GM18951 (cell line): ENCODE results near the gene ANKRD44.

Source experiments
- POLR2A ChIP-seq: IDR thresholded peaks from 4 replicates; pipeline ENCODE4 v1.6.1; 2011; ENCODE audit warnings: mild to moderate bottlenecking; ENCODE audit not compliant: insufficient read length, insufficient read depth; ENCODE audit errors: extremely low read depth
- in situ Hi-C: fragments of 300-500 bp; cut with MboI; formaldehyde crosslinking; loops from one replicate; pipeline ENCODE4 v1.12.0; 2022; ENCODE audit warnings: low sequenced_read_pairs, mixed read lengths, inconsistent platforms; ENCODE audit not compliant: unreplicated experiment

Gene ANKRD44

GRCh38 chr2:197140045-197140444, 170.5 kb downstream of the ANKRD44 start:
- in situ Hi-C loops = no loop called here
- TF ChIP-seq POLR2A = no peak

DNA sequence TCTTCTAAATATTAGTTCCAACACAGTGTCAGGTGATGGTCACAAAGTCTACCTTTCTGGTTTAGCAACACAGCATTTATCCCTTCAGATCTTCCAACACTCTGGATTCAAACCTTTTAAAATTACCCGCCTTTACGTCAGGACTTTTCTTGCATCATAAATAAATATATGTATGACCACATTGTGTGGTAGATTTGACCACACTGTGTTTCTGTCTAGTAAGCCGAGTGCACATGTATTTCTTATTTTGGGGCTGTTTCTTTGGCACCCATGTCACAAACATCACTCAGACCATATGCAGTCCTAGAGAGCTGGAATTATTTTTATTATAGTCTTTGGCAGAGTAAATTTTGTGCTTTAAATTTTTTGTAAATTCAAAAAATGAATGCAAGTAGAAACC, 172.1 kb downstream of the ANKRD44 start:
- in situ Hi-C loops = no loop called here
- TF ChIP-seq POLR2A = no peak

DNA sequence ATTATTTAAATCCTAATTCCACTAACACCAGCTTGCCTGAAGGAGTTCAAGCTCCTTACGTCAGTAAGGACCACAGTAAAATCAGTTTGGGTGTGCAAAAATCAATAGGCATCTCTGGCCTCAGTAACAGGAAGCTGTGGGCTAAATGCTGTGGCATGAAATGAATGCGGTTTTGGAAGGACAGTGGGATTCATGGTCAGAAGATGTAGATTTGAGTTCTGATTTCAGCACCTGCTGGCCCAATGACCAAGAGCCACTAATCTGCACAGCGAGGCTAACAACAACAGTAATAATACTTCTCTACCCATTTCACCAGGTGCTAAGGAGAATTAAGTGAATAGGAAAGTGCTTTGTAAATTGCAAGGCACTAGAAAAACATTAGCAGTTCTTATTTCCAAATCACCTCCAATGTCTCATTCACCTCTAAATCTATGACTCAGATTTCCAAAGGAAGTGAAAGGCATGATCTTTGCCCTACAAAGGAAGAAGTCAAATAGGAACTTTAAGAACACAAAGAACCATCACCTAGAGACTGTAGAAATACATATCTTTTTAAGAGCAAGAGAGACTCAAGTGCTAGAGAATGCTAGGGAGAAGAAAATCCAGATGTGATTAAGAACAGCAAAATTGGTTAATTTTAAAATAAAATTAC, 172.6 kb downstream of the ANKRD44 start:
- in situ Hi-C loops = no loop called here
- no peak for TF ChIP-seq POLR2A

DNA sequence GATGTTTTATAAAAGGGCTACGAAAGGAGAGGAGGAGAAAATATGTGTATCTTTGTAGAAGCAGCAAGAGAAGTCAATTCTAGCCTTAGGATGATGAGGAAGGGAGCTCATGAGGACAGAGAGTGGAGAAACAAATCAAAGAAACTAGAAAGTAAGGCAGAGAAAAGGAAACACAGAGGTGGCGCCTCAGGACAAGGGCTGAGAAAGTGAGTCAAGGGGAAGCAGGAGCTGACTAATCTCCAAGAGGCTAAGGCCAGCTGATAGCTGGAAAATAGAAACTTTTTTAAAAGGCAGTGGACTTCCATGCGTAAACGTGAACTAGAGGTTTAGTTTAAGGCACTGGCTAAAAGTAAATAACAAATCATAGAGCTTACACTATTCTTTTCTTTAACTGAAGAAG, 173.3 kb downstream of the ANKRD44 start:
- in situ Hi-C loops = no loop called here
- TF ChIP-seq POLR2A = no peak

DNA sequence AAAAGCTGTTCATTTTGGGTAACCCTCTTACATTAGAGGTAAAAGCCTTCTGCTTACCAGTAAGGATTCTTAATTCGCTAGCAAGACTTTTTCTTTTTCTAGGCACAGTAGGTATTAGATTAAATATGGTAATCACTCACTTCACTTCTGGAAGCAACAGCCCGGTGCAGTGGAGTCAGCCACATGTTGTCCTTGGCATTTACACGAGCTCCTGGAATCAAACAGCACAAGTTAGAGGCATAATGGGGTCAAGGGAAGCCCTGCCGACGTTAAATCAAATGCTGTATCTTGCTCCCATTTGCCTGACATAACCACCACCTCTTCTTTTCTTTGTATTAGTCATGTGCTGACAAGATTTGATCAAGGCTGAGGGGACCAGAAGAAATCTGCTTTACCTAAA, 174.1 kb downstream of the ANKRD44 start:
- TF ChIP-seq POLR2A = no peak
- in situ Hi-C loops = no loop called here

- in situ Hi-C loops = no loop called here
- no peak for TF ChIP-seq POLR2A
Measured at GRCh38 chr2:197135806-197136205, 174.8 kb downstream of the ANKRD44 start.

GRCh38 chr2:197134206-197134605, 176.4 kb downstream of the ANKRD44 start:
- no peak for TF ChIP-seq POLR2A
- in situ Hi-C loops = no loop called here

GRCh38 chr2:197131558-197131855, 179.1 kb downstream of the ANKRD44 start:
- no peak for TF ChIP-seq POLR2A
- in situ Hi-C loops = no loop called here

- in situ Hi-C loops = no loop called here
- no peak for TF ChIP-seq POLR2A
Measured at GRCh38 chr2:197130318-197130717, 180.3 kb downstream of the ANKRD44 start.

- in situ Hi-C loops = no loop called here
Measured at GRCh38 chr2:197128897-197129296, 181.7 kb downstream of the ANKRD44 start.

GRCh38 chr2:197128126-197128525, 182.5 kb downstream of the ANKRD44 start:
- no peak for TF ChIP-seq POLR2A
- in situ Hi-C loops = no loop called here

More at GRCh38 chr2:197128897-197129296, 181.7 kb downstream of the ANKRD44 start:
- TF ChIP-seq POLR2A = no peak

DNA sequence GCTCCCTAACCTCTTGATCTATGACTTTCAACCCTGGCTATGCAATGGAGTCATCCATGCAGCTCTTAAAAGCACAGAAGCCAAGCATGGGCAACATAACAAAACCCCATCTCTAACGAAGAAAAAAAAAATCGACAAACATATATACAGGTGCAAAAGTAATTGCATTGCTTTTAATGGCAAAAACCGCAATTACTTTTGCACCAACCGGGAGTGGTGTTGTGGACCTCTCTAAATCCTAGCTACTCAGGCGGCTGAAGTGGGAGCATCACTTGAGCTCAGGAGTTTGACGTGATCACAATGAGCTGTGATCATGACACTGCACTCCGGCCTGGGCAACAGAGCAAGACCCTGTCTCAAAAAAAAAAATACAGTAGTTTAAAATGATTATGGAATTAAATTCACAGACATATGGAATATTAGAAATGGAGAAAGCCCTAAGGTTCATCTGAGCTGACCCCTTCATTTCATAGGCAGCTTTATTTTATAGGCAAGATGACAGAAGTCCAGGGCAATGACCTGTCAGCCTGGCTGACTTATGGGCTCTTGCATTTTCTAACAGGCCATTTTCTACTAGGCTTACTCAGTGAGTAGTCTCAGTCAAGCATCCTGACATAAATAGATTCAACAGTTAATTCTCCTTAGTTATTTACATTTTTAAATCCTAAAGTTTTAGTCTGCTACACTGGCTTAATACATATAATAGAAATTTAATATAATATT, 183.8 kb downstream of the ANKRD44 start:
- no peak for TF ChIP-seq POLR2A
- in situ Hi-C loops = no loop called here

GRCh38 chr2:197124639-197125390, 185.8 kb downstream of the ANKRD44 start:
- no peak for TF ChIP-seq POLR2A
- in situ Hi-C loops = loop anchor here (25.0 kb wide), 1 partner anchor 187 kb away; the partner anchor contains the start of gene ANKRD44
